Measurements from ENCODE around the gene PPP4R2. TPM values are rescaled to one million over a fixed set of nuclear protein-coding genes. Genes with fewer than 3 reads are reported as not detected.
"Not testable (repeated sequence)": the region's sequence is repeated elsewhere in the genome, so short reads cannot be mapped to it uniquely, and the experiment has no call there.

The PPP4R2 gene
- total RNA-seq, 1 donor from 2014 or later, result 90.2 TPM

GRCh38 chr3:72976281-72976741 is 20.3 kb upstream of the PPP4R2 start:
- intact Hi-C loops (cut with micrococcal nuclease), result no loop called here

GRCh38 chr3:72977060-72977808 is 19.4 kb upstream of the PPP4R2 start:
- intact Hi-C loops (cut with micrococcal nuclease), result loop anchor here (1.0 kb wide), 4 partner anchors 12 to 52 kb away; no protein-coding TSS in a partner anchor

GRCh38 chr3:72982609-72983366 is 13.8 kb upstream of the PPP4R2 start:
- intact Hi-C loops (cut with micrococcal nuclease), result no loop called here

GRCh38 chr3:72985576-72985975 is 11.0 kb upstream of the PPP4R2 start:
- intact Hi-C loops (cut with micrococcal nuclease), result no loop called here

GRCh38 chr3:72990701-72991395 is 5.8 kb upstream of the PPP4R2 start:
- intact Hi-C loops (cut with micrococcal nuclease), result loop anchor here (10.0 kb wide), 2 partner anchors 646 to 1926 kb away; no protein-coding TSS in a partner anchor

GRCh38 chr3:72991522-72991921 is 5.1 kb upstream of the PPP4R2 start:
- intact Hi-C loops (cut with micrococcal nuclease), result loop anchor here (10.0 kb wide), 2 partner anchors 647 to 1927 kb away; no protein-coding TSS in a partner anchor

- intact Hi-C loops (cut with micrococcal nuclease), result loop anchor here (10.0 kb wide), 2 partner anchors 649 to 1929 kb away; no protein-coding TSS in a partner anchor
Measured at GRCh38 chr3:72993391-72993790, 3.2 kb upstream of the PPP4R2 start.

GRCh38 chr3:72995337-72995736 is 1.3 kb upstream of the PPP4R2 start:
- intact Hi-C loops (cut with micrococcal nuclease), result loop anchor here (10.0 kb wide), 2 partner anchors 651 to 1931 kb away; no protein-coding TSS in a partner anchor

GRCh38 chr3:72996121-72996472 is 514 bp upstream of the PPP4R2 start:
- intact Hi-C loops (cut with micrococcal nuclease), result loop anchor here (1.0 to 10.0 kb wide), 5 partner anchors 31 to 1931 kb away; partner anchors contain the start of gene SHQ1

GRCh38 chr3:72997421-72997961 is 880 bp downstream of the PPP4R2 start:
- intact Hi-C loops (cut with micrococcal nuclease), result loop anchor here (1.0 to 10.0 kb wide), 8 partner anchors 20 to 1933 kb away; no protein-coding TSS in a partner anchor

- intact Hi-C loops (cut with micrococcal nuclease), result loop anchor here (1.0 to 10.0 kb wide), 4 partner anchors 30 to 1934 kb away; partner anchors contain the start of gene RYBP
Measured at GRCh38 chr3:72998466-72998865, 1.9 kb downstream of the PPP4R2 start.

GRCh38 chr3:72999951-73000350 is 3.3 kb downstream of the PPP4R2 start:
- intact Hi-C loops (cut with micrococcal nuclease), result loop anchor here (2.0 to 10.0 kb wide), 3 partner anchors 29 to 1935 kb away; no protein-coding TSS in a partner anchor

- intact Hi-C loops (cut with micrococcal nuclease), result not testable (repeated sequence)
Measured at GRCh38 chr3:73003050-73003449, 6.4 kb downstream of the PPP4R2 start.

GRCh38 chr3:73004316-73004715 is 7.7 kb downstream of the PPP4R2 start:
- intact Hi-C loops (cut with micrococcal nuclease), result no loop called here

- intact Hi-C loops (cut with micrococcal nuclease), result no loop called here
Measured at GRCh38 chr3:73007992-73008712, 11.5 kb downstream of the PPP4R2 start.

GRCh38 chr3:73009008-73009407 is 12.4 kb downstream of the PPP4R2 start:
- intact Hi-C loops (cut with micrococcal nuclease), result no loop called here

- intact Hi-C loops (cut with micrococcal nuclease), result no loop called here
Measured at GRCh38 chr3:73009750-73010149, 13.1 kb downstream of the PPP4R2 start.

GRCh38 chr3:73010158-73010557 is 13.5 kb downstream of the PPP4R2 start:
- intact Hi-C loops (cut with micrococcal nuclease), result no loop called here

- intact Hi-C loops (cut with micrococcal nuclease), result no loop called here
Measured at GRCh38 chr3:73018298-73018697, 21.7 kb downstream of the PPP4R2 start.

GRCh38 chr3:73018790-73019441 is 22.3 kb downstream of the PPP4R2 start:
- intact Hi-C loops (cut with micrococcal nuclease), result no loop called here

All from T-helper 1 cell treated with Interleukin-12 subunit alpha and Interleukin-12 subunit beta and Interleukin-4 antibody, amounts not matched to agents 30 ng/mL and 1 ng/mL, for 36 hours (primary cell).